NOMO-1 treated with DMSO at 0.1 percent for 48 hours (cell line): ENCODE measurements around the gene TNFSF15.
A peak's percentile ranks its signal among the peaks of the same experiment; 100 is the strongest.

Source experiments
- DNase-seq: peaks from one replicate; lab custom pipeline; 2025; ENCODE audit not compliant: unreplicated experiment; lab: John Stamatoyannopoulos, UW

Gene TNFSF15

DNA sequence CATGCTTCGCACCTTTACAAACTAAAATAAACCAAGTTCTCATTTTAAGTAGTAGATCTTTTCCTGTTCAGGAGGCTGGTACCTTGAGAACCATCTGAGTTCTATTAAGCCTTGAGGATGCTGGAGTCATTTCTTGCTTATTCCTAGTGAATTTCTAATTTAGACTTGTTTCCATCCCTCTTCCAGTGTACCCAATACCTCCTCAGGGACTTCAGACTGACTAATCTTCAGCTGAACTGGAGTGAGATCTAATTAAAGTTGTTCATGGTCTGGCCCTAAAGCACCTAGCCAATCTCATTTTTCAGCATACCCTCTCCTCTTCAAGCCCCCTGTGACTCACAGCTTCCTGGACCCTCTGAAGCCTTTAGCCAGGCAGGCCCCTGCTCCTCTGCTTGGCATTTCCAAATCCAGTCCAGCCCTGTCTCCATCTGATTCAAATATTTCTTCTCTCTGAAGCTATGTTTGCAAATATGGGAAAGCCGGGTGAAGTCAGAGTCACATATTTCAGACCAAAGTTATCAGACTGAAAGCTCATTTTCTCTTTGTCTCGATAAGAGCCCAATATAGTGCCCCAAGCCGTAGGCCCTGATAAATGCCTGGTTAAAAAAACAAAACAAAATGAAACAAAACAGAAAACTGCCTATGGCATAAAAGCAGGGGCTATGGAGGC is 19.4 kb upstream of the TNFSF15 start:
- no peak for DNase-seq

DNA sequence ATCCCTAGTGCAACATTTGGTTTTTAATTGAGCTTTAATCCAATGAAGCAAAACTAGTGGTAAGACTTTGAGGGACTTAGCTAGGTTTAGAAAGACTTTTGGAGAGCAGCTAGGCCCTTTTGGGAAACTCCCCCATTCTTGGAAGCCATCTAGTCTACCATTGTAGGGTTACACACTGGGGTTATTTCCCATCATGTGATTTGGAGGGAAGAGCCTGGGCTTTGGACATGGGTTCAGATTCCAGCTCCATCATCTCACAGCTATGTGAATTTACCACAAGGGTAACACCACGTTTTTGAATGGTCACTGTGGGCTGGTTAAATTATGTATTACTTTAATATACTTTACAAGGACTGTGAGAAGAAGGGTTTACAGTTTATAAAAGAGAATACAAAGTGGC is 18.3 kb upstream of the TNFSF15 start:
- DNase-seq: no peak

- no peak for DNase-seq
Observed at GRCh38 chr9:114823441-114823840, 17.6 kb upstream of the TNFSF15 start.

DNA sequence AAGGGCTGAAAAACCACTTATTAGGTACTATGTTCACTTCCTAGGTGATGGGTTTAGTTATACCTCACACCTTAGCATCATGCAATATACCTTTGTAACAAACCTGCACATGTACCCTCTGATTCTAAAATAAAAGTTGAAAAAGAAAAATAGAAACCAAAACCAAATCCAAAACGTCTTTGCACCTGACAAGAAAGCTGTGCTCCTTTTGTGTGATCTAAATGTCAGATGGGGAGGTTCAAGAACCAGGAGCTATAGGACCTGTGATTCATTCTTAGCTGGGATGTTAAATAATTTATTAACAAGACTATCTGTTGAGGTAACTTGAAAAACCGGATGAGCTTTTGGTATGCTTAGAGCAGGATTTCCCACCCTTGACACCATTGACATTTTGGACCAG is 16.9 kb upstream of the TNFSF15 start:
- DNase-seq: no peak

DNA sequence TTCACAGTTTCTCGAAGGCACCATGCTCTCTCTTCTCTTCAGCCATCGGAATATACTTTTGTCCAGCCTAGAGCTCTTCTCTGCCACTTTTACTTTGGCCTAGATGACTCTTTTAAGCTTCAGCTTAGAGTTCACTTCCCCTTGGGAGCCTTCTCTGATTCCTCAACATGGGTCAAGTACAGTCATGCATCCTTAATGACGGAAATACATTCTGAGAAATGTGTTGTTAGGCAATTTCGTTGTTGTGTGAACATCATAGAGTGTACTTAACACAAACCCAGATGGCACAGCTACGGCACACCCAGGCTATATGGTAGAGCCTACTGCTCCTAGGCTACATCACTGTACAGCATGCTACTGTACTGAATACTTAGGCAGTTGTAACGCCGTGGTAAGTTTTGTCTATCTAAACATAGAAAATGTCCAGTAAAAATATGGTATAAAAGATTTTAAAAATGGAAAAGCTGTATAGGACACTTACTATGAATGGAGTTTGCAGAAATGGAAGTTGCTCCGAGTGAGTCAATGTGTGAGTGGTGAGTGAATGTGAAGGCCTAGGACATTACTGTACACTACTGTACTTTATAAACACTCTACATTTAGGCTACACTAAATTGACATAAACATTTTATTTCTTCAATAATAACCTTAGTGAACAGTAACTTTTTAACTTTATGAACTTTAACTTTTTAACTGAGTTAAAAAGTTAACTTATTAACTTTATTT is 15.1 kb upstream of the TNFSF15 start:
- peak; percentile 8 for DNase-seq

DNA sequence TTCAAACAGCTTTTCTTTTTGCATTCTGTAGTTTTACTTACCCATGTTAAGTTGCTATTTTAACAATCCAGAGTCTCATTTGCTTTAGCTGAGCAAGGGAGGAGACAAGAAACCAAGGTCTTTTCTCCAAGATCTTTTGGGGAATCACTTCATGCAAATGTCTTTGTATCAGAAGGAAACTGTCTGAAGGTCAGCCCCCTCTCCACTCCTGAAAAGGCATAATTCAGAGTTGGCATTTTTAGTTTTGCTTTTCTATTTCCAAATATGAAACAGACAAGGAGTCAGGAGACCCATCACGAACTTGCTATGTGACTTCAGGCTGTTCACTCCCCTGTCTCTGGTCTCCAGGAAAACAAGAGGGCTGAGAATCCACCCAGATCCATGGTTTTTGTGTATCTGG is 12.3 kb upstream of the TNFSF15 start:
- no peak for DNase-seq

DNA sequence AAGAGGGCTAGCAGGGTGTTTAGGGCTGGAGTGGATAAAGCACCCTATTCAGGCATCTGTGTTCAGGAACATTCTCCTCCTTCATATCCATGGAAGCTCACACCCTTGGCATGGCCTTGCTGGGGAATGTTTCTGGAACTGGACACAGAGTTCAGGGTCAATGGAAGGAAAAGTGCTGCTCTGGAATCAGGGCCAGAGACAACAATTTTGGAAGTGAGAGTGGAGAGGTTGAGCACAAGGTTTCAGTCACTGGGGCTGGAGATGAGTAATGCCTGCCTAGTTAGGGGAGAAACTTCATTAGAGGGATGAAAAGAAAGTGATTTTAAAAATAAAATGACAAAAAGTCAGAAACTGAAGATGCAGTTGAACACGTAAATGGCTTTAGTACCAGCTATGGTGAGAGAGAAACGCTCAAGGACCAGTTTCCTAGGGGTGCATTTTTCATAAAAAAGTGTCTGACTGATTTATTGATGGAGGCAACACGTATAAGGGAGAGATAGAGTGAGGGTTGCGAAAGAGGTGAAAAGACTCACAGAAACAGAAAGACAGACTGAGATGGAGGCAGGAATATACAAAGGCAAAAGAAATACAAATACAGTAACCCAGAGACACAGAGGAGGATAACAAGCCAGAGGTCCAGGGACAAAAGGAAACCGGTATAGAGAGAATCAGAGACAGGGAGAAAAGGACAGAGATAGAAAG is 8.0 kb upstream of the TNFSF15 start:
- DNase-seq: no peak

GRCh38 chr9:114811966-114812636 is 6.3 kb upstream of the TNFSF15 start:
- no peak for DNase-seq

- DNase-seq: no peak
Observed at GRCh38 chr9:114811301-114811700, 5.5 kb upstream of the TNFSF15 start.

GRCh38 chr9:114810614-114811013 is 4.8 kb upstream of the TNFSF15 start:
- DNase-seq: no peak

- DNase-seq: no peak
Observed at GRCh38 chr9:114806526-114806900, 674 bp upstream of the TNFSF15 start.

GRCh38 chr9:114804505-114804904 is 1.3 kb downstream of the TNFSF15 start:
- peak; percentile 76 for DNase-seq

DNA sequence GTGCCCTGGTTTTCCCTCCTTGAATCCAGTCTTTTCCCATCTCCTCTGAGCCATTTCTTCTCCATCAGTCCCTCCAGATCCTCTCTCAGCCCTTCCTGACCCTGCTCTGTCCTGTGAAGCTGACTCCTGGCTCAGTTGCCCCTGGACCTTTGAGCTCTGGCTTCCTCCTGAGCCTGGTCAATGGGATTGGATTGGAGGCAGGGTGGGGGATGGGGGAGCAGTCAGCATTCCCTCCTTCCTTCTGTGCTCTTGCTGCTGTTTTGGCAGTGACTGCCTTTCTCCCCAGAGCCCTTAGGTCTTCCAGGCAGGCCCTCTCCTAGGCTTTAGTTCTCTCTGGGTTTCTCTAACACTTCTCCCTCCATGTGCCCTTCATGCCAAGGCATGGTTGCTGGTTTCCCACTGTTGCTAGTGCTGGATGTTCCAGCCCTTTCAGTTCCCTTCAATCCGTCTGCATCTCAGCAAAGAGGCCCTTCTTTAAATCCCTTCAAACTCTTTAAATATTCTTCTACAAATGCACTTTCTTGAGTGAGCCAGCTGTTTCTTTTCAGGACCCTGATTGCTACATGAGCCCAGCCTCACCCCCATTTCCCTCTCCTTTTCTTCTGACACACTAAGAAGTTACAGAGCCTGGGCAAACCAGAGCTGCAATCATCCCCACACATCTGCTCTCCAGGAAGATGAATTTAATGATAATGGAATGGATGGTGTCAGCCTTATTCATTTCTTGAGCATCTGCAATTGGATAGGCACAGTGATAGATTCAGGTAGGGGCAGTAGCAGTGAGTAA is 2.2 kb downstream of the TNFSF15 start:
- no peak for DNase-seq

GRCh38 chr9:114799925-114800324 is 5.9 kb downstream of the TNFSF15 start:
- DNase-seq: no peak

DNA sequence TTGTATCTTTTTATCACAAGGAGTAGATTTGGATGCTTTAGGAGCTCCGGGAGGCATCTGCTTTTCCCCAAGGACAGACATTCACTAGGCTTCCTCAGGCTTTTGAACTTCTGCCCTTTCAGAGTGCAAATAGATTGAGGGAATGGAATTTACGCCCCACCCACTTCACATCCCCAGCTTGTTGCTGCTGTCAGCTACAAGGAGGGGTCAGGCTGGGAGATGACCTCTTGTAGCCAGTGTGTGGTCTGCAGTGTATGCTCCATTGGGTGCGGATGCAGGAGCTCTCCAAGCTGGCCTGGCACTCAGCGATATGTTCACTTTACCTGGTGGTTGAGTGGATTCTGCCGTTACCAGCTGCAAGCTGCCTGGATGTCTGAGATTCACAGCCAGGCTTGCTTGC is 6.4 kb downstream of the TNFSF15 start:
- DNase-seq: no peak

DNA sequence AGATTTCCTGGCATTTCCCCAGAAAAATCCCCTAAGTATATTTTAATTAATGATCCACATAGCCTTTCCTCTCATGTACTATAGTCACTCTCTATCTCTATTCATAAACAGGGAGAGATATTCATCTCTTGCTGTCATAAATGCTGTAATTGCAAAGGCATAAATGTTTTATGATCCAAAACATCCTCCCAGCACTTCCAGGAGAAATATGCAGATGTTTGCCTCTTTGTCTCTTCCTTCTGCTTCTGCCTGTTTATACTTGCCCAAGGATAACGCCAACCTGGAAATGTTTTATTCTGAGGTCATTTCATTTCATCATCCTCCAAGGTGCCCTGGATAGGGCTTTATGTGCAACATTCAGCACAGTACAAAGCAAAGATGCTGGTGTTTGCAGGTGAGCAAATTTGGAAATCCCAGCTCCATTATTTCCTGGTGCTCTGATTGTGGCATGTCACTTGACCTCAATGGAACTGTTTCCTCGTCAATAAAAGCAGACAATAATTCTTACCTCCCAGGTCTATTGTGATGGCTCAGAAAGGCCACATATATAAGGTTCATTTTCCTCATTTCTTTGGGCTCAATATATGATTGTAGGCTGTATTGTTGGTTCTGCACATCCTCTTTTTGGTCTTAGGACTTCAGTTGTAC is 6.9 kb downstream of the TNFSF15 start:
- no peak for DNase-seq

GRCh38 chr9:114798101-114798500 is 7.7 kb downstream of the TNFSF15 start:
- DNase-seq: no peak

DNA sequence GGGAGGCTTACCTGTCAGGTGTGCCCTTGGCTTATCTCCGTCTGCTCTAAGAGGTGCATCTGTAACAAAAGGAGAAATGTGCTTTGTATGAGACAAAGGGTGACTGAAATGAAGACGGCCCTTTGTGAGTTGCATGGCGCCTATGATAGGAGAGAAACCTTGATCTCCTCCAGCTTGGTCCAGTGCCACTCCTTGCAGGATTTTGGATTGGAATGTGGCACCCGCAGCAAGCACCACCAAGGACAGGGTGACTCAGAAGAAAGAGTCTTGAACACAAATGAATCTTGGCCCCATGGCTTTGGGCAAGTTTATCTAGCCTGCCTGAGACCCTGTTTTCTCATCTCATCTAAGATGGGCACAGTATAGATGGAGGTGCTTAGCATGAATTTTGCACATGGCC is 13.4 kb downstream of the TNFSF15 start:
- DNase-seq: no peak

- no peak for DNase-seq
Observed at GRCh38 chr9:114791736-114792135, 14.1 kb downstream of the TNFSF15 start.

- no peak for DNase-seq
Observed at GRCh38 chr9:114791312-114791711, 14.5 kb downstream of the TNFSF15 start.
